ENCODE measurements around the gene PNRC1.
"Not testable (repeated sequence)": the region's sequence is repeated elsewhere in the genome, so short reads cannot be mapped to it uniquely, and the experiment has no call there.

Gene PNRC1

DNA sequence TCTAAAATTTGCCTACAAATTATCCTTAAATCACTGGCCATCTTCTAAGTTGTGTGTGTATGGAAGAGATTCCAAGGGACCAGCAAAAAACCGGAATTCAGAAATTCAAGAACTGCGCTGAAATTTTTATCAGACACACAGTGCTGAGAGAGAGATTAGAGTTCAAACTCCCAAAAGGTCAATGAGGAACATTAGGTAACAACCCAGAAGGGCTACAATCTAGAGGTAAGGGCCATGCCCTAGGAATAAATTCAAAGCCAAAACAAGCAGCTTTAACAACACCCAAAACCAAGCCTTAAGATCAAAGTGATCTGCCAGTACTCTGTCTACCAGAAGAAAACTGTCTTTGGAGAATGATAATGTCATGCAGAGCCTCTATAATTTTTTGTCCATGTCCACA is 19.6 kb downstream of the PNRC1 start:
- DNase-seq (ENCODE audit: low read depth in 2 of 2), result no peak

DNA sequence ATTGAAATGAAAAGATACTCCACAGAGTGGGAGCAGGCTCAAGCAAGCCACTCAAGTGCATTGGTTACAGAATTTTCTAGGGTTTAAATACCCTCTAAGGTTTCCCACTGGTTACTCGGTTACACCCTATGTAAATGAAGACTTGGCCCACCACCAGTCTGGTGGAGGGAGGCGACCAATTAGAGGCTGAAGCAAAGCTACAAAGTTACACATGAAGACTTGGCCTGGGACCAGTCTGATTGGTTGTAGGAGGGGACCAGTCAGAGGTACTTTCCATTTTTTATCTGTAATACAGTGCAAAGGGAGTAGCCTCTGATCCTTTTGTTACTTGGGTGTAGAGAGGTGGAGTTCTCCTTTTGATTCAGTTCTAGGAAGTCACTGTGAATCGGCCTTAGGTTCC is 29.7 kb downstream of the PNRC1 start:
- DNase-seq (ENCODE audit: low read depth in 2 of 2), result no peak

- no peak for DNase-seq (ENCODE audit: low read depth in 2 of 2)
Observed at GRCh38 chr6:89111933-89112332, 31.4 kb downstream of the PNRC1 start.

DNA sequence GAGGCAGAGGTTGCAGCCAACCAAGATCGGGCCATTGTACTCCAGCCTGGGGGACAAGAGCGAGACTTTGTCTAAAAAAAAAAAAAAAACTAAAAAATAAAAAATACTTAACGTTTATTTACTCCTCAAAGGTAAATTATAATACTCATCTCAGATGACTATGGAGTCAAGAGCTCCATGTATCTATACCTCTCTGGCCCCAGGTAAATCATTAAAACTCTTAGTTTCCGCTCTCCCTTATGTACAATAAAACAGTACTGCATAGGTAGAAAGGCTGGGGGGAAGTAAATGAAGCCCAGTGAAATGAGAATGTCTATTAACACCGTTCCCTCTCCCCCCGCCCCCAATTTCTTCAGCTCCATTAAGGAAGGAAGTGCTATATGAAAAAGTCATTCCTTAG is 36.2 kb downstream of the PNRC1 start:
- no peak for DNase-seq (ENCODE audit: low read depth in 2 of 2)

DNA sequence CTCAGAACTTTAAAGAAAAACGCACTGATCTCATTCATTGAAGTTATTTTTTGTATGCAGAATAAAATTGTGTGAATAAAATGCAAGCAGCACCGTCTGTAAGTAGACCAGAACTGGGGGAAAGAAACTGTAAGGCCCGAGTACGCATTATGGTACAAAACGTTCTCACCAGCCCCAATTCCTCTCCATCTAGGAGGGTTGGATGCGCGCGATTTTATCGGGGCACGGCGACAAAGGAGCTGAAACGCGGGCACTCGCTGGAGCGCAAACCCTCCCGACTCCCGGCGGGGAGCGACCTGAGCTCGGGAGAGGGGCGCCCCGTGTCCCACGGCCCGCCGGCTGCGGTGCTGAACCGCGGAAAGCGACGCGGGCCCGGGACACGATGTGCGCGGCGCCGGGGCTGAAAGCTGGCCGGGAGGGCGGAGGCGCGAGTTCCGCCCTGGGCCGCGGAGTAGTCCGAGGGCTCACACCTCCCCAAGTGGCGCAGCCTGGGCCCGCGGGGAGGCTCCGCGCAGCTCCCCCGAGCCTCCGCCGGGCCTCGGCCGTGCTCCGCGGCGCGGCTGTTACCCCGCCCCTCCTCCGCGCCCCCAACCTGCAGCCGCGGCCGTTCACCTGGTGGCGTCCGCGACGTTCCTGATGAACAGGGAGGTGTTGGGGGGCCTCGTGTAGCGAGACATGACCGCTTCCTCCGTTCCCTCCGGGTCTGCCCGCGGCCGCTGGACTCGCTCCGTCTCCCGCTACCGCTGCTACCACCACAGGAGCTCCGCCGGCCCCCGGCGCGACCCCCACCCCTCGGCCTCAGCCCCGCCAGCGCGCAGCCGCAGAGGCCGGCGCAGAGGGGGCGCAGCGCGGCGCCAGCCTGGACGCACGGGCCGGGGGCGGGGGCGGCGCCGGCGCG is 36.9 kb downstream of the PNRC1 start, which contains the start of gene SRSF12:
TSS of gene SRSF12 (minus strand) at position 861 of the 898 bp plus-strand sequence. CDS start at position 677, 184 bp downstream.
- peak in 1 of 2 donors; percentile 4 for DNase-seq (ENCODE audit: low read depth in 2 of 2)

DNA sequence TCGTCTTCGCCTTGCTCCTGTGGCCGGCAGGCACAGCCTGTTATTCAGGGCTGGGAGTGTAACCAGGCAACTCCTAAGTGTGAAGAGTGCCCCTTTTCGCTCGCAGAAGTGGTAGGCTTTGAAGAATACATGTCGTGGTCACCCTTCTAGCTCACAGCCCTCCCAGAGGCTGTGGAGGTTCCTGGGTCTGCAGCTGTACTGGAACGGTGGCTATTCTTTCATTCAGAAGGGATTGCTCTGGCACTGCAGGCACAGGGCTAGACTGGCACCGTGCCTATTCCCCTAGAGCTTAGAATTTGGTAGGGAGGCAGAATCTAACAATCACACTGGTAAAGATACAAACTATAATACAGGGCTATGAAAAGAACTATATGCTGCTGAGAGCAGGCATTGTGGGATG is 38.4 kb downstream of the PNRC1 start:
- DNase-seq (ENCODE audit: low read depth in 2 of 2), result no peak

DNA sequence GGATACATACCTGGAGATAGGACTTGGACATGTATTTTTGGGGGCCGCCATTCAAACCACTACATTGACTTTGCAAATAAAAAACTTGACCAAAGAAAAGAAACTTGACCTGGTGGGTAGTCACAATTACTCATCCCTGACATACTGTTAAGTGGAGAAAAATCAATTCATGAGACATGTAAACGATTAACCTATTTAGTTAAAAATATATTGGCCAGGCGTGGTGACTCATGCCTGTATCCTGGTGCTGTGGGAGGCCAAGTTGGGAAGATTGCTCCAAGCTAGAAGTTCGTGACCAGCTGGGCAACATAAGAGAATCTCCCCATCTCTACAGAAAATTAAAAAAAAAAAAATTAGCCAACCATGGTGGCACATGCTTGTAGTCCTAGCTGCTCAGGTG is 39.8 kb downstream of the PNRC1 start:
- no peak for DNase-seq (ENCODE audit: low read depth in 2 of 2)

GRCh38 chr6:89121934-89122333 is 41.4 kb downstream of the PNRC1 start:
- DNase-seq (ENCODE audit: low read depth in 2 of 2), result no peak

GRCh38 chr6:89122625-89123024 is 42.1 kb downstream of the PNRC1 start:
- no peak for DNase-seq (ENCODE audit: low read depth in 2 of 2)

DNA sequence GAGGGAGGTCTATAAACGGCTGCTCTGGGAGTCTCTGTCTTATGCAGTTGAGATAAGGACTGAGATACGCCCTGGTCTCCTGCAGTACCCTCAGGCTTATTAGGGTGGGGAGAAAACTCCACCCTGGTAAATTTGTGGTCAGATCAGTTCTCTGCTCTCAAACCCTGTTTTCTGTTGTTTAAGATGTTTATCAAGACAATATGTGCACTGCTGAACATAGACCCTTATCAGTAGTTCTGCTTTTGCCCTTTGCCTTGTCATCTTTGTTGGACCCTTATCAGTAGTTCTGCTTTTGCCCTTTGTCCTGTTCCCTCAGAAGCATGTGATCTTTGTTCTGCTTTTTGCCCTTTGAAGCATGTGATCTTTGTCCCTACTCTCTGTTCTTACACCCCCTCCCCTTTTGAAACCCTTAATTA is 47.7 kb downstream of the PNRC1 start:
- not testable (repeated sequence) for DNase-seq (ENCODE audit: low read depth in 2 of 2)

DNA sequence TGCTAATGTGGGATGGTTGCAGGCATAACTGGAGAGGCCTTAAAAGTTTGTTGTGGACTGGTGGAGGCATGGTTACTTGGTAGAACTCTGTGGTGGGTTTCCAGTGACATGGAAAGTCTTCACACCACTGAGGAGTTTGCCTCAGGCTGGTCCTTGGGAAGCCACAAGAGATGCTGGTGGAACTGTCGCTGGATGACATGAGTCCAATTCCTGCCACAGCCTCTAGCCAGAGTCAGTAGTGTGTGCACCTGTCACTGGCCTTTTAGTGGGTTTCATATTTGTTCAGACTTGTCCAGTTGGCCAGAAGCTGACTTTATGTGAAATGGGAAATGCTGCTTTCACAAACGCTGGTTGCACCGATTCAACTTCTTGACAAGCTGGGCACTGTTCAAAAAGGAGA is 51.0 kb downstream of the PNRC1 start:
- no peak for DNase-seq (ENCODE audit: low read depth in 2 of 2)

DNA sequence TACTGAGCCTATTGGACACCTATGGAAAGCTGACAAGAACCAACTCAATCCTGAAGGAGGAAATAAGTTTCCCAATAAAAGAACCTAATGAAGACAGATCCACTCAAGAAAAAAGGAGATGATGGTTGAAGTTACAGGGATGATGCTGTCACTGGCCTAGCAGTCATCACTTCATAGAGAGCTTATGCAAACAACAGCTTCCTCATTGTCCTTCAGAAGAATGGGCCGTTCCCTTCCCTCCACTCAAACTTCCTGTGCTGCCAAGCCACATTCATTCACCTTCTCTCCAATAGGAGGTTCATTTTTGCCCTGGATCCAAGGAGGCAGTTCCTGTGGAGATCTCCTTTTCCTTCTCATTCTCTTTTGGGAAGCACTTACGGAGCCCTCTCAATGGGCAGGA is 51.5 kb downstream of the PNRC1 start:
- no peak for DNase-seq (ENCODE audit: low read depth in 2 of 2)

GRCh38 chr6:89133981-89134380 is 53.4 kb downstream of the PNRC1 start:
- no peak for DNase-seq (ENCODE audit: low read depth in 2 of 2)

- no peak for DNase-seq (ENCODE audit: low read depth in 2 of 2)
Observed at GRCh38 chr6:89134723-89135122, 54.2 kb downstream of the PNRC1 start.

Measured in stimulated activated CD8-positive, alpha-beta memory T cell treated with anti-CD3 and anti-CD28 coated beads, Interleukin-2, amount 100 ng/mL, for 1 hour (primary cell).